Chondrocyte (in vitro differentiated cells): ENCODE data around the gene PDGFRB. TPM values are rescaled to one million over a fixed set of nuclear protein-coding genes. Genes with fewer than 3 reads are reported as not detected.

ENCODE experiments used
- DNase-seq: peaks from one replicate; pipeline ENCODE4 v3.0.0; 2021; ENCODE audit warnings: mixed read lengths, low spot score
- H3K27ac Mint-ChIP-seq: one replicate; pipeline ENCODE4 v1.8.0; 2021; ENCODE audit warnings: mild to moderate bottlenecking, moderate library complexity, mixed read lengths; ENCODE audit not compliant: unreplicated experiment
- H3K27me3 Mint-ChIP-seq: 2 replicates; pipeline ENCODE4 v1.8.0; 2021; ENCODE audit warnings: low read depth, mixed read lengths
- H3K36me3 Mint-ChIP-seq: 2 replicates; pipeline ENCODE4 v1.8.0; 2021; ENCODE audit warnings: low read depth, mixed read lengths
- H3K4me1 Mint-ChIP-seq: 2 replicates; pipeline ENCODE4 v1.8.0; 2021; ENCODE audit warnings: low read depth, mild to moderate bottlenecking, mixed read lengths
- H3K4me3 Mint-ChIP-seq: one replicate; pipeline ENCODE4 v1.8.0; 2021; ENCODE audit warnings: mild to moderate bottlenecking, moderate library complexity, mixed read lengths; ENCODE audit not compliant: unreplicated experiment
- H3K9me3 Mint-ChIP-seq: 2 replicates; pipeline ENCODE4 v1.8.0; 2021; ENCODE audit warnings: low read depth, mixed read lengths
- CTCF ChIP-seq: fragments of 200-600 bp; sonication (generic); IDR thresholded peaks from 2 replicates; pipeline ENCODE4 v1.5.0; 2021; ENCODE audit warnings: antibody characterized with exemption, mild to moderate bottlenecking, moderate library complexity
- total RNA-seq: library from RNA; stranded (reverse); gene quantifications from 3 replicates; pipeline ENCODE4 v1.2.1, GENCODE V29; 2021

Gene PDGFRB
- total RNA-seq, 1 donor from 2014 or later: 499 TPM

GRCh38 chr5:150137997-150138396 is 17.6 kb downstream of the PDGFRB start:
- TF ChIP-seq CTCF: no peak
- Mint-ChIP-seq H3K27me3 (no peaks in the 10 kb centered on the region), H3K9me3 (no peaks in the 10 kb centered on the region), H3K4me3 (peak overlapping the region; percentile 44), H3K27ac (peak overlapping the region; percentile 100), H3K4me1 (peaks cover 99% of the 10 kb centered on the region), H3K36me3 (peaks cover 33% of the 10 kb centered on the region)
- DNase-seq: no peak

- H3K36me3 Mint-ChIP-seq: peaks cover 37% of the 10 kb centered on the region
- no peaks in the 10 kb centered on the region for H3K27me3 Mint-ChIP-seq
- no peaks in the 10 kb centered on the region for H3K9me3 Mint-ChIP-seq
- H3K4me3 Mint-ChIP-seq: peak overlapping the region; percentile 44
- peak overlapping the region; percentile 100 for H3K27ac Mint-ChIP-seq
- no peak for DNase-seq
- TF ChIP-seq CTCF: no peak
- peaks cover 100% of the 10 kb centered on the region for H3K4me1 Mint-ChIP-seq
These were observed 18.3 kb downstream of the PDGFRB start for GRCh38 chr5:150137168-150137957.

- TF ChIP-seq CTCF: no peak
- peaks cover 98% of the 10 kb centered on the region for H3K4me1 Mint-ChIP-seq
- no peaks in the 10 kb centered on the region for H3K27me3 Mint-ChIP-seq
- H3K36me3 Mint-ChIP-seq: peaks cover 38% of the 10 kb centered on the region
- DNase-seq: no peak
- no peak overlapping the region for H3K4me3 Mint-ChIP-seq
- H3K9me3 Mint-ChIP-seq: no peaks in the 10 kb centered on the region
- peak overlapping the region; percentile 70 for H3K27ac Mint-ChIP-seq
These were observed 19.1 kb downstream of the PDGFRB start for GRCh38 chr5:150136305-150137167.

GRCh38 chr5:150135557-150136304 is 19.9 kb downstream of the PDGFRB start:
- peaks cover 98% of the 10 kb centered on the region for H3K4me1 Mint-ChIP-seq
- H3K36me3 Mint-ChIP-seq: peaks cover 41% of the 10 kb centered on the region
- no peak for TF ChIP-seq CTCF
- H3K4me3 Mint-ChIP-seq: no peak overlapping the region
- H3K27ac Mint-ChIP-seq: peak overlapping the region; percentile 70
- no peak for DNase-seq
- H3K27me3 Mint-ChIP-seq: no peaks in the 10 kb centered on the region
- no peaks in the 10 kb centered on the region for H3K9me3 Mint-ChIP-seq

- Mint-ChIP-seq H3K27me3 (no peaks in the 10 kb centered on the region), H3K9me3 (no peaks in the 10 kb centered on the region), H3K27ac (no peak overlapping the region), H3K36me3 (peaks cover 49% of the 10 kb centered on the region), H3K4me1 (peaks cover 93% of the 10 kb centered on the region), H3K4me3 (no peak overlapping the region)
- DNase-seq: no peak
- no peak for TF ChIP-seq CTCF
These were observed 21.5 kb downstream of the PDGFRB start for GRCh38 chr5:150134198-150134588.
